ENCODE data around the gene C17orf58. TPM values are rescaled to one million over a fixed set of nuclear protein-coding genes. Genes with fewer than 3 reads are reported as not detected.
"Not testable (repeated sequence)": the region's sequence is repeated elsewhere in the genome, so short reads cannot be mapped to it uniquely, and the experiment has no call there.

The C17orf58 gene
- total RNA-seq, 1 donor from 2014 or later, result 9.1 TPM

GRCh38 chr17:68004201-68004600 lies 7.9 kb upstream of the C17orf58 start:
- no peak for DNase-seq (ENCODE audit: low spot score)

- no peak for DNase-seq (ENCODE audit: low spot score)
Observed at GRCh38 chr17:67999291-67999911, 3.1 kb upstream of the C17orf58 start.

GRCh38 chr17:67998466-67998865 lies 2.2 kb upstream of the C17orf58 start:
- DNase-seq (ENCODE audit: low spot score), result no peak

GRCh38 chr17:67995570-67996263 lies 552 bp downstream of the C17orf58 start:
- no peak for DNase-seq (ENCODE audit: low spot score)

- no peak for DNase-seq (ENCODE audit: low spot score)
Observed at GRCh38 chr17:67994817-67995569, 1.3 kb downstream of the C17orf58 start.

- DNase-seq (ENCODE audit: low spot score), result no peak
Observed at GRCh38 chr17:67993998-67994361, 2.3 kb downstream of the C17orf58 start.

GRCh38 chr17:67993153-67993997 lies 2.9 kb downstream of the C17orf58 start:
- DNase-seq (ENCODE audit: low spot score), result peak; percentile 77

GRCh38 chr17:67992548-67993152 lies 3.6 kb downstream of the C17orf58 start:
- no peak for DNase-seq (ENCODE audit: low spot score)

- no peak for DNase-seq (ENCODE audit: low spot score)
Observed at GRCh38 chr17:67990909-67991308, 5.4 kb downstream of the C17orf58 start.

GRCh38 chr17:67983383-67983688 lies 12.9 kb downstream of the C17orf58 start:
- no peak for DNase-seq (ENCODE audit: low spot score)

GRCh38 chr17:67982686-67983382 lies 13.4 kb downstream of the C17orf58 start:
- DNase-seq (ENCODE audit: low spot score), result no peak

- DNase-seq (ENCODE audit: low spot score), result no peak
Observed at GRCh38 chr17:67982034-67982640, 14.1 kb downstream of the C17orf58 start.

GRCh38 chr17:67980883-67981282 lies 15.4 kb downstream of the C17orf58 start:
- DNase-seq (ENCODE audit: low spot score), result not testable (repeated sequence)

- DNase-seq (ENCODE audit: low spot score), result no peak
Observed at GRCh38 chr17:67980456-67980855, 15.8 kb downstream of the C17orf58 start.

- not testable (repeated sequence) for DNase-seq (ENCODE audit: low spot score)
Observed at GRCh38 chr17:67976306-67976705, 20.0 kb downstream of the C17orf58 start.

- no peak for DNase-seq (ENCODE audit: low spot score)
Observed at GRCh38 chr17:67974598-67975066, 21.6 kb downstream of the C17orf58 start.

- no peak for DNase-seq (ENCODE audit: low spot score)
Observed at GRCh38 chr17:67974185-67974584, 22.1 kb downstream of the C17orf58 start.

GRCh38 chr17:67970783-67971182 lies 25.5 kb downstream of the C17orf58 start:
- DNase-seq (ENCODE audit: low spot score), result no peak

GRCh38 chr17:67963145-67963572 lies 33.1 kb downstream of the C17orf58 start:
- DNase-seq (ENCODE audit: low spot score), result peak; percentile 73

GRCh38 chr17:67962156-67962555 lies 34.1 kb downstream of the C17orf58 start:
- DNase-seq (ENCODE audit: low spot score), result not testable (repeated sequence)

Measured in ureter (tissue), 1 donor.